Muscle of arm (tissue), 12 donors: ENCODE results near the gene BRAF. TPM values are rescaled to one million over a fixed set of nuclear protein-coding genes. Genes with fewer than 3 reads are reported as not detected.
"Not testable (repeated sequence)": the region's sequence is repeated elsewhere in the genome, so short reads cannot be mapped to it uniquely, and the experiment has no call there.

ENCODE experiments used
- DNase-seq: peaks from one replicate; pipeline ENCODE4 v3.0.0-alpha.2; 2013
- polyA plus RNA-seq, 12 donors: library from polyadenylated mRNA; unstranded; fragments of 120-200 nt; gene quantifications; one replicate each; pipeline ENCODE4 v1.2.1, GENCODE V29; 2013; ENCODE audit not compliant: insufficient read length in 12 of 12

BRAF gene
- polyA plus RNA-seq, 12 donors, result 9.8 to 17.6 (median 13.2) TPM; not detected in 1

DNA sequence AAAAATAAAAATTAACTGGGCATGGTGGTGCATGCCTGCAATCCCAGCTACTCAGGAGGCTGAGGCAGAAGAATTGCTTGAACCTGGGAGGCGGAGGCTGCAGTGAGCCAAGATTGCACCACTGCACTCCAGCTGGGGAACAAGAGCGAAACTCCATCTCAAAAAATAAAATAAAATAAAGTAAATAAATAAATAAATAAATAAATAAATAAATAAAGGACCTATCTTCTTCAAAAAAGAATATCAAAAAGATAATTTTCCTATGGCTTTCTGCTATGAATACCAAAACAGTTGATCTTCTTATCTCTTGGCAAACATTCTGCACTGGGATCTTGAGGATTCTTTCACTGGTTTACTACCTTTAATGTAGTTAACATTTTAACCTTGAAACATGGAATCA, 41.9 kb downstream of the BRAF start:
- not testable (repeated sequence) for DNase-seq

DNA sequence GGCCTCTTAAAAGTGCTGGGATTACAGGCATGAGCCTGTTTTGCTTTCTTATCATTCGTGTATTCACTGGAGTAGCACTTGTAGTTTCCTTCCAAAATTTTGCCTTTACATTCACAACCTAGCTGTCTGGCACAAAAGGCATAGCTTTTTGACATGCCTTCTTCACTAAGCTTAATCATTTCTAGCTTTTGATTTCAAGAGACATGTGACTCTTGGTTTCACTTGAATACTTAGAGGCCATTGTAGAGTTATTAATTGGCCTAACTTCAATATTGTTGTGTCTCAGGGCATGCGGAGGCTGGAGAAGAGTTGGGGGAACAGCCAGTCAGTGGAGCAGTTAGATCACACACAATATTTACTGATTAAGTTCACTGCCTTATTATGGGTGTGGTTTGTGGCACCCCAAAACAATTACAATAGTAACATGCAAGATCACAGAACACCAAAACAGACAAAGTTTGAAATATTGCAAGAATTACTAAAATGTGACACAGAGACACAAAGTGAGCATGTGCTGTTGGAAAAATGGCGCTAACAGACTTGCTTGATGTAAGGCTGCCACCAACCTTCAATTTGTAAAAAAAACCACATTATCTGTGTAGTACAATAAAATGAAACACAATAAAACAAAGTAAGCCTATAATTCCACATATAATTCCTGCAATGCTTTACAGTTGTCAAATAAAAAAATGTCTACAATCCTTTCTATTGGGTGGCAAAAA, 43.1 kb downstream of the BRAF start:
- no peak for DNase-seq

GRCh38 chr7:140877249-140877524, 47.5 kb downstream of the BRAF start:
- DNase-seq, result no peak

GRCh38 chr7:140876519-140877248, 48.0 kb downstream of the BRAF start:
- no peak for DNase-seq

GRCh38 chr7:140873434-140873833, 51.3 kb downstream of the BRAF start:
- no peak for DNase-seq

- no peak for DNase-seq
Measured at GRCh38 chr7:140870003-140870402, 54.7 kb downstream of the BRAF start.

DNA sequence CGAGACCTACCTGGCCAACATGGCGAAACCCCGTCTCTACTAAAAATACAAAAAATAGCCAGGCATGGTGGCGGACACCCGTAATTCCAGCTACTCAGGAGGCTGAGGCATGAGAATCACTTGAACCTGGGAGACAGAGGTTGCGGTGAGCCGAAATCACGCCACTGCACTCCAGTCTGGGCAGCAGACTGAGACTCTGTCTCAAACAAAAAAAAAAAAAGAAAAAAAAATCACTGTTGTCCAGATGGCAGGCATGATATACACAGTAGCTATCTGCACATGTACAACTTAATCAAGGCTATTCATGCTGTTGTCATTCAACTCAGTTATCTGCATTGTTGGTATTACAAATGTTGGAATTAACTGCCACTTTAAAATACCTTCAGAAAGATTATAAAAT, 55.3 kb downstream of the BRAF start:
- DNase-seq, result no peak

GRCh38 chr7:140867467-140868462, 57.0 kb downstream of the BRAF start:
- no peak for DNase-seq

- DNase-seq, result no peak
Measured at GRCh38 chr7:140866926-140867325, 57.8 kb downstream of the BRAF start.

DNA sequence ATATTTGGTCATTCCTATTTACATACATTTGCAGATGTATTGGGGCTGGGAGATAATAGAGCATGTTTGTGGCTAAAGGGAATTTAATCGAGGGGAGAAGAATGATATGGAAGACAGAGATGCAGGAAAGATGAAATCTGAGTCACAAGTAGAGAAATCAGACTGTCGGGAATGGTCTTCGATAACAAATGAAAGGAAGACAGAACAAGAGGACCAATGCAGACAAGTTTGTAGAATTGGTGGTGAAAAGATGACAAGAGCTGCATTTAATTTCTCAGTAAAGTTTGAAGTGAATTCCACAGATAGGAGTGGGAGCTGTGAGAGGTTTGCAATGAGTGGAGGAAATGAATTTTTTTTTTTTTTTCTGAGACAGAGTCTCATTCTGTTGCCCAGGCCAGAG, 60.0 kb downstream of the BRAF start:
- no peak for DNase-seq

DNA sequence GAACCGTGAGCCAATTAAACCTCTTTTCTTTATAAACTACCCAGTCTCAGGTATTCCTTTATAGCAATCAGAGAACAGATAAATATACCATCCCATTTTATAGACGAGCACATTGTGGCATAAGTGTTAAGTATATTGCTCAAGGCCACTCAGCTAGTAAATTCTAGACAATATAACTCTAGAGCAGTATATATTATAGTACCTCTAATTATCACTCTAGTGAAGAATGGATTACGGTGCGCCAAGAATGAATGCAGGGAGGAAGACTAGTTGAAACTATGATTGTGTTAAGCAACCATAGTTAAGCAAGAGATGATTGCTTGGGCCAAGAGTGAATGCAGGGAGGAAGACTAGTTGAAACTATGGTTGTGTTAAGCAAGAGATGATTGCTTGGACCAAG, 60.9 kb downstream of the BRAF start:
- no peak for DNase-seq

DNA sequence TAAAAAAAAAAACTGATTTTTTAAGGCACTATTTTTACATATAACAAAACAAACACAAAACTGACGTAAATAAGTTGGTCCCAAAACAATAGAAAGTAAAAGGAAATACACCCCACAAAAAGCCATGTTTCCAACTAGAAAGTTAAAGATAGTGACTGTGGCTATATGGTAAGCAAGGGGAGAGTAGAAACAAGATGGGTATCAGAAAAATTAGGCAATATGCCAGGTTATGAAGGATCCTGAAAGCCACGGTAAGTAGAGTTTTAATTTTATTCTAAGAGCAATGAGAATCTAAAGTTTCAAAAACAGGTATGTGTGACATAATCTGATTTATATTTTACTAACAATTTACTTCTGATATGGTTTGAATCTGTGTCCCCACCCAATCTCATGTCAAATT, 61.5 kb downstream of the BRAF start:
- DNase-seq, result no peak

DNA sequence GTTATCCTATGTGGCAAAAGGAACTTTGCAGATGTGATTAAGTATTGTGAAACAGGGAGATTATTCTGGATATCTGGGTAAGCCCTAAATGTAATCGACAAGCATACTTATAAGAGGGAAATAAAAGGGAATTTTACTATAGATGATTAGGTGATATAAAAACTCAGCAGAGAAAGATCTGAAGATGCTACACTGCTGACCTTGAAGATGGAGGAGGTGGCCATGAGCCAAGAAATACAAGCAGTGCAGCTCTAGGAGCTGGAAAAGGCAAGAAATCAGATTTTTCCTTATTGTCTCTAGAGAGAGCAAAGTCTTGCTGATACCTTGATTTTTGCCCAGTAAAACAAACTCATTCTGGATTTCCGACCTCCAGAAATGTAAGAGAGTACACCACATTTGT, 67.7 kb downstream of the BRAF start:
- peak; percentile 5 for DNase-seq

GRCh38 chr7:140841166-140841715, 83.5 kb downstream of the BRAF start:
- DNase-seq, result no peak

DNA sequence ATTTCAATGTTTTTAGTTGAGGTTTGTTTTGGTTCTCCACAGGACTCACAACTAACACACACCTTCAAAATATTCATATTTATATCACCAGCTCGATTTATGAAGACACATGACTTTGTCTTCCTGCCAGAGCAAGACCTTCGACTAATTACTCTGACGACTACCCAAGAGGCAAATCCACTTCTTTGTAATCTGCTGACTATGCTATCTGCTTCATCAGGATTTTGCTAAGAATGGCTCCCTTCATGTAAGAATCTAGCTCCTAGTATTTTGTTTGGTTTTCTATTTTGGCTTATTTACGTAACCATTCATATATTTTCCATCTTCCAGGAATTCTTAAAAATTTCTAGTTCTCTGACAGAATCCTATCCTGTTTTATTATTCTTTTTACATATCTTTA, 93.0 kb downstream of the BRAF start:
- DNase-seq, result no peak

DNA sequence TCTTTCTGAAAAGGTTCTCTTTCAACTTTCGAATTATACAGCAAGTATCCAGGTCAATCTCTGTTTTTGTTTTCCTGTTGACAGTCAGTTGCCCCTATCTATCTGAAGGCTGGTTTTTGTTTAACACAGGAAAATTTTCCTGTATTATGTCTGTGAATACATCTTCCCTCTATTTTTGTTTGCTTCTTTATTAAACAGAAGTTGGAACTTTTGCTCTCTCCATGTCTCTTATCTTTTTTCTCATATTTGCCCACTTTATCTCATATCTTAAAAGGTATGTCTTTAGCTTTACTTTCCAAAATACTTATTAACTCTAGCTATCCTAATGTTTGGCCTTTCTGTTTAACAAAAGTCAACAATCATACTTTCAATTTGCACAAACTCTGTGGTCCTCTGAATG, 95.0 kb downstream of the BRAF start:
- no peak for DNase-seq

GRCh38 chr7:140828741-140829140, 96.0 kb downstream of the BRAF start:
- DNase-seq, result no peak

DNA sequence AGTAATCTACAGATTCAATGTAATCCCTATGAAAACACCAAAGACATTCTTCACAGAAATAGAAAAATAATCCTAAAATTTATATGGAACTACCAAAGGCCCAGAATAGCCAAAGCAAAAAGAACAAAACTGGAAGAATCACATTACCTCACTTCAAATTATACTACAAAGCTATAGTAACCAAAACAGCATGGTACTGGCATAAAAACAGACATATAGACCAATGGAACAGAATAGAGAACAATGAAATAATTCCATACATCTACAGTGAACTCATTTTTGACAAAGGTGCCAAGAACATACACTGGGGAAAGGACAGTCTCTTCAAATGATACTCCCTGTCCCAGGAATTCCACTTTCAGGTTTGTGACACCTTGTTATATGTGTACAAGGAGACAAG, 107.3 kb downstream of the BRAF start:
- not testable (repeated sequence) for DNase-seq

GRCh38 chr7:140810830-140811556, 113.7 kb downstream of the BRAF start:
- peak; percentile 76 for DNase-seq

- no peak for DNase-seq
Measured at GRCh38 chr7:140810385-140810784, 114.3 kb downstream of the BRAF start.

- DNase-seq, result no peak
Measured at GRCh38 chr7:140778975-140779374, 145.8 kb downstream of the BRAF start.

GRCh38 chr7:140778568-140778967, 146.2 kb downstream of the BRAF start:
- no peak for DNase-seq
